A549 (cell line): ENCODE results near the gene KLRC3. TPM values are rescaled to one million over a fixed set of nuclear protein-coding genes. Genes with fewer than 3 reads are reported as not detected.
"Not testable (repeated sequence)": the region's sequence is repeated elsewhere in the genome, so short reads cannot be mapped to it uniquely, and the experiment has no call there.

Source experiments
- ATAC-seq, 2 experiments: fragments of 200-7000 bp in 1 of 2; fragments of >200 bp in 1 of 2; cut with Nextera tagmentation in 1 of 2; cut with Tn5 transposase in 1 of 2; 3 replicates each; pipeline versions ENCODE4 v1.8.0 to v1.9.1; 2018 to 2020; ENCODE audit warnings: mild to moderate bottlenecking in 1 of 2, moderate library complexity in 1 of 2
- CTCF ChIA-PET: fragments of 300-600 bp; sonication (Branson Sonifier 250); formaldehyde crosslinking; extraction: SDS; loops from one replicate; lab custom pipeline; 2021; ENCODE audit warnings: antibody characterized with exemption, inconsistent platforms; lab: Yijun Ruan, JAX
- POLR2A ChIA-PET: fragments of 350-600 bp; formaldehyde crosslinking; extraction: SDS; loops from one replicate; lab custom pipeline; 2021; ENCODE audit warnings: antibody characterized with exemption, inconsistent platforms; lab: Yijun Ruan, JAX
- DNase-seq, 2 experiments: peaks; one replicate each; pipeline versions ENCODE4 v3.0.0 to v3.0.0-alpha.2; 2011 to 2016; ENCODE audit warnings: low read depth in 1 of 2, low spot score in 1 of 2
- FAIRE-seq: peaks from 2 replicates; lab custom pipeline; 2011; peaks lifted over from hg19 to GRCh38; lab: Jason Lieb, UNC
- H3K27ac ChIP-seq, 2 experiments: fragments of >200 bp; sonication (Bioruptor Twin); formaldehyde crosslinking; 3 replicates each; pipeline ENCODE4 v1.5.1; 2016 to 2017
- H3K4me1 ChIP-seq: fragments of >200 bp; sonication (Bioruptor Twin); formaldehyde crosslinking; 3 replicates; pipeline ENCODE4 v1.6.1; 2016
- H3K4me2 ChIP-seq: fragments of >200 bp; sonication (Bioruptor Twin); formaldehyde crosslinking; 3 replicates; pipeline ENCODE4 v1.6.1; 2016
- H3K4me3 ChIP-seq: fragments of >200 bp; sonication (Bioruptor Twin); formaldehyde crosslinking; 3 replicates; pipeline ENCODE4 v1.5.1; 2016
- H3K9me3 ChIP-seq: fragments of >200 bp; sonication (Bioruptor Twin); formaldehyde crosslinking; 3 replicates; pipeline ENCODE4 v1.6.1; 2016
- CHD2 ChIP-seq: fragments of 150-350 bp; IDR thresholded peaks from 2 replicates; pipeline ENCODE4 v1.6.1; 2014; ENCODE audit warnings: low read length; ENCODE audit not compliant: partially characterized antibody
- FOSL2 ChIP-seq, 2 experiments: fragments of 450-650 bp in 1 of 2; fragments of >200 bp in 1 of 2; sonication (Bioruptor Twin) in 1 of 2; formaldehyde crosslinking; IDR thresholded peaks; 2 replicates each; pipeline versions ENCODE4 v1.5.0 to v1.6.1; 2016 to 2020; ENCODE audit warnings: mild to moderate bottlenecking in 1 of 2, moderate library complexity in 1 of 2
- FOXS1 ChIP-seq: fragments of 250-450 bp; sonication (Bioruptor Pico); IDR thresholded peaks from 2 replicates; pipeline ENCODE4 v1.5.0; 2020; ENCODE audit warnings: mild to moderate bottlenecking, moderate library complexity
- GATA3 ChIP-seq: IDR thresholded peaks from 2 replicates; pipeline ENCODE4 v1.6.1; 2012; ENCODE audit warnings: borderline replicate concordance
- HEYL ChIP-seq: fragments of 250-450 bp; sonication (Bioruptor Pico); IDR thresholded peaks from 2 replicates; pipeline ENCODE4 v1.8.0; 2021; ENCODE audit warnings: mild to moderate bottlenecking, moderate library complexity
- JUN ChIP-seq, 2 experiments: fragments of >200 bp; sonication (Bioruptor Twin); formaldehyde crosslinking; IDR thresholded peaks; 2 replicates in 1 of 2; 3 replicates in 1 of 2; pipeline ENCODE4 v1.6.1; 2016 to 2017
- JUNB ChIP-seq: fragments of >200 bp; sonication (Bioruptor Twin); formaldehyde crosslinking; IDR thresholded peaks from 2 replicates; pipeline ENCODE4 v1.6.1; 2016
- MAFK ChIP-seq: fragments of 450-650 bp; IDR thresholded peaks from 2 replicates; pipeline ENCODE4 v1.6.1; 2014; ENCODE audit not compliant: partially characterized antibody
- NR3C1 ChIP-seq: fragments of >200 bp; sonication (Bioruptor Twin); formaldehyde crosslinking; IDR thresholded peaks from 3 replicates; pipeline ENCODE4 v1.6.1; 2017
- RNF2 ChIP-seq: fragments of 200-600 bp; sonication (generic); IDR thresholded peaks from 2 replicates; pipeline ENCODE4 v1.6.1; 2016; ENCODE audit warnings: low read depth, mild to moderate bottlenecking, antibody characterized with exemption, moderate library complexity, borderline replicate concordance
- SMC3 ChIP-seq: fragments of >200 bp; sonication (Bioruptor Twin); formaldehyde crosslinking; IDR thresholded peaks from 3 replicates; pipeline ENCODE4 v1.6.1; 2018; ENCODE audit warnings: inconsistent platforms
- WGBS: methylation state at CpG from one replicate; pipeline ENCODE4 v1.1.6; 2017; ENCODE audit errors: missing lambda C conversion rate; 5-methylcytosine and 5-hydroxymethylcytosine counted together
- polyA plus RNA-seq, 4 experiments: library from polyadenylated mRNA; depleted of rRNA in 3 of 4; stranded (reverse); fragments of >200 nt; fragmentation: RNase III in 1 of 4; extraction: RNeasy Plus Mini Kit Qiagen cat#74134 plus additional on column Dnase treatment in 1 of 4; gene quantifications; 2 replicates in 3 of 4; 3 replicates in 1 of 4; pipeline ENCODE4 v1.2.3, GENCODE V29; 2011 to 2017
- TF ChIP-seq, protein P1 (sequence below): fragments of 250-450 bp; sonication (Bioruptor Pico); IDR thresholded peaks from 2 replicates; pipeline ENCODE4 v1.5.0; 2021; ENCODE audit warnings: mild to moderate bottlenecking, moderate library complexity, borderline replicate concordance

The KLRC3 gene
- polyA plus RNA-seq, 2 of the 4 experiments (the other 2 are of a cell fraction) = 0.10 TPM; not detected in 1

DNA sequence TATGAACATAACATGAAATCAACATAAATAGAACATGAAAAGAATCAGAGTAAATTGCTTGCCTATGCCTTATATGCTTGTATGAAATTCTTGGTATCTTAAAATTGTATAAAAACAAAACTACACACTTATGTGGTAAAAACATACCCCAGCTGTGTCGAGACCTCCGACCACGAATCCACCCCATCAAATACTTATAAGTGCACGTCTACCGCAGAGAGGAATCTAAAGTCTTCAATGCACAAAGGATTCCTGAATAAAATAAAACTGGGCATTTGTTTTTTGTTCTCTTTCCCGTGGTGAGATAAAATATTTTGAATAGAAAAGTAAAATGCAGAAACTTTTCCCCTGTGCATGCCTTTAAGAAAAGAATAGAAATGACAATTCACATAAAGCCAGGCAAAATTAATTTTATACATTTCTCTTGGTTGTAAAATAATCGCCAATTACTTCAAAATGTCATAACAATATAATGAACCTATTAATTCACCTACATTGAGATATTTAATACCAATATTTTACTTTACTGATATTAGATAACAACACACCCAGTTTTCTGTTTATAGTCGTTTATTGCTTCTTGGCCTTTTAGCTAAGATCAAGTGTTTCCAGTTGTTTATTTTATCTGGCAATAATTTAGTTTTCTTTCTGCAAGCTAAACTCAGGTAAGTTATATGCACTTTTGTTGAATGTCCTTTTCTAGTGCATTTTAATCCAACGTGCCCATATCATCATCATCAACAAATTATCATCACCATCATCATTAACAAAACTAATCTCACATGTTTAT lies 31.6 kb downstream of the KLRC3 start:
- WGBS = 73% methylated on average over 9 of the region's 9 CpGs
- ATAC-seq (no peak), DNase-seq (no peak), FAIRE-seq (no peak)
- ChIA-PET CTCF (no interaction called here), POLR2A (no interaction called here)
- H3K4me2 ChIP-seq = no peak overlapping the region
- H3K27ac ChIP-seq = no peak overlapping the region
- H3K4me3 ChIP-seq = no peak overlapping the region
- TF ChIP-seq CHD2 = no peak
- TF ChIP-seq FOXS1 (CRISPR knock-in tag) = no peak
- TF ChIP-seq, protein P1, sequence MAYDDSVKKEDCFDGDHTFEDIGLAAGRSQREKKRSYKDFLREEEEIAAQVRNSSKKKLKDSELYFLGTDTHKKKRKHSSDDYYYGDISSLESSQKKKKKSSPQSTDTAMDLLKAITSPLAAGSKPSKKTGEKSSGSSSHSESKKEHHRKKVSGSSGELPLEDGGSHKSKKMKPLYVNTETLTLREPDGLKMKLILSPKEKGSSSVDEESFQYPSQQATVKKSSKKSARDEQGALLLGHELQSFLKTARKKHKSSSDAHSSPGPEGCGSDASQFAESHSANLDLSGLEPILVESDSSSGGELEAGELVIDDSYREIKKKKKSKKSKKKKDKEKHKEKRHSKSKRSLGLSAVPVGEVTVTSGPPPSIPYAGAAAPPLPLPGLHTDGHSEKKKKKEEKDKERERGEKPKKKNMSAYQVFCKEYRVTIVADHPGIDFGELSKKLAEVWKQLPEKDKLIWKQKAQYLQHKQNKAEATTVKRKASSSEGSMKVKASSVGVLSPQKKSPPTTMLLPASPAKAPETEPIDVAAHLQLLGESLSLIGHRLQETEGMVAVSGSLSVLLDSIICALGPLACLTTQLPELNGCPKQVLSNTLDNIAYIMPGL = no peak
- no peak for TF ChIP-seq RNF2
- TF ChIP-seq NR3C1 = no peak
- TF ChIP-seq HEYL (CRISPR knock-in tag) = no peak
- H3K4me1 ChIP-seq = peaks cover 20% of the 10 kb centered on the region
- peaks cover 10% of the 10 kb centered on the region; the same call in 2 of the 3 replicates for H3K9me3 ChIP-seq

DNA sequence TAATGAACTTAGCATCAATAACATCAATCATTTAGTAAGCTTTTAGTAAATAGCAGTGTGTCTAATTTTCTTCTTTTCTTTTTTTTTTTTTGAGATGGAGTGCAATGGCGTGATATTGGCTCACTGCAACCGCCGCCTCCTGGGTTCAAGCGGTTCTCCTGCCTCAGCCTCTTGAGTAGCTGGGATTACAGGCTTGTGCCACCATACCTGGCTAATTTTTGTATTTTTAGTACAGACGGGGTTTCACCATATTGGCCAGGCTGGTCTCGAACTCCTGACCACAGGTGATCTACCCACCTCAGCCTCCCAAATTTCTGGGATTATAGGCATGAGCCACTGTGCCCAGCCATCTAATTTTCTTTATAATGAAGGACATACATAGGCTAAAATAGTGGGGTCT lies 32.9 kb downstream of the KLRC3 start:
- H3K4me1 ChIP-seq = peaks cover 12% of the 10 kb centered on the region
- 92% methylated on average over 6 of the region's 6 CpGs for WGBS
- POLR2A ChIA-PET, CTCF ChIA-PET, H3K4me3 ChIP-seq, FAIRE-seq, H3K27ac ChIP-seq, ATAC-seq, DNase-seq, H3K4me2 ChIP-seq: not testable (repeated sequence)
- H3K9me3 ChIP-seq = peaks cover 10% of the 10 kb centered on the region; the same call in 2 of the 3 replicates

DNA sequence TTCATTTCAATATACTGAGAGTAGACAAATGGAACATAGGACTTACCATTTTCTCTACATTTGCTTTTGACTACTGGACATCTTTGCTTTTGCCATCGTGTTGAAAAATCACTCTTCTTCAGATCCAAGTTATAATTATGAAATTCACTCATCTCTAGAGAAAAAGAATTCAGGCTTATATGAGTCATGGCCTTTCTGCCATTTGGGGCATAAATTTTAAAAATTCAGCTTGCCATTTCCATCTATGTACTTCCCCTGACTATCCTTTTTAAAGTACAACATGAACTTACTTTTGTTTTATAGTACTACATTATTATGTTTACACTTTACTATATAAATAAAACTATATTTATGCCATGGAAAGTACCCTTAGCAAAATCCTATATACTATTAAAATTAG lies 33.5 kb downstream of the KLRC3 start:
- Histone ChIP-seq H3K27ac (no peak overlapping the region), H3K4me1 (peaks cover 6% of the 10 kb centered on the region; the same call in 1 of the 3 replicates), H3K9me3 (peaks cover 10% of the 10 kb centered on the region; the same call in 2 of the 3 replicates), H3K4me2 (no peak overlapping the region), H3K4me3 (no peak overlapping the region)
- no peak for ATAC-seq
- POLR2A ChIA-PET = no interaction called here
- no peak for DNase-seq
- 57% methylated on average over 1 of the region's 1 CpG for WGBS
- no peak for FAIRE-seq
- TF ChIP-seq, protein P1 = no peak
- no peak for TF ChIP-seq FOSL2 (IDR thresholded peaks at IDR 0.05)
- peak; percentile 15; the same call in 1 of the 2 replicates for TF ChIP-seq FOSL2 (CRISPR knock-in tag; IDR thresholded peaks at IDR 0.05)
- TF ChIP-seq JUN (IDR thresholded peaks at IDR 0.05) = no peak
- TF ChIP-seq GATA3 = no peak
- TF ChIP-seq JUNB = no peak
- CTCF ChIA-PET = no interaction called here

DNA sequence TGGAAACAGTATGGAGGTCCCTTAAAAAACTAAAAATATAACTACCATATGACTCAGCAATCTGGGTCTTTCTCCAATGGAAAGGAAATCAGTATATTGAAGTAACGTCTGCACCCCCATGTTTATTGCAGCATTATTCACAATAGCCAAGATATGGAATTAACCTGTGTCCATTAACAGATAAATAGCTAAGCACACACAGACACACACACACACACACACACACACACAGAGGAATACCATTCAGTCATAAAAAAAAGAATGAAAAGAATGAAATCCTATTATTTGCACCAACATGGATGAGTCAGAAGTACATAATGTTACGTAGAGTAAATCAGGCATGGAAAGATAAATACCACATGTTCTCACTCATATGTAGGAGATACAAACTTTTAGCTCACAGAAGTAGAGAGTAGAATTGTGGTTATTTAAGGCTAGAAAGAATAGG lies 35.2 kb downstream of the KLRC3 start:
- H3K9me3 ChIP-seq = peaks cover 10% of the 10 kb centered on the region; the same call in 2 of the 3 replicates
- WGBS = 48% methylated on average over 2 of the region's 2 CpGs
- CTCF ChIA-PET = interaction anchor here (1.1 to 1.3 kb wide), 2 partner anchors 11 to 19 kb away, joined by 3 read pairs; no protein-coding TSS in a partner anchor
- peak; percentile 56 for FAIRE-seq
- peak overlapping the region; percentile 21; the same call in 1 of the 3 replicates for H3K4me2 ChIP-seq
- POLR2A ChIA-PET = no interaction called here
- peaks cover 5% of the 10 kb centered on the region; the same call in 1 of the 3 replicates for H3K4me1 ChIP-seq
- DNase-seq = peak in 1 of 2 experiments; percentile 41
- H3K27ac ChIP-seq = no peak overlapping the region; a peak in 1 of 6 replicates
- ATAC-seq = no peak; a peak in 1 of 6 replicates
- H3K4me3 ChIP-seq = no peak overlapping the region
- no peak for TF ChIP-seq CHD2
- TF ChIP-seq FOSL2 (IDR thresholded peaks at IDR 0.05) = no peak
- peak; percentile 48; the same call in 1 of the 2 replicates for TF ChIP-seq FOSL2 (CRISPR knock-in tag; IDR thresholded peaks at IDR 0.05)
- no peak for TF ChIP-seq SMC3
- TF ChIP-seq MAFK = peak; percentile 30
